Activated naive CD8-positive, alpha-beta T cell treated with anti-CD3 and anti-CD28 coated beads, Interleukin-2, amount 50 U/mL, for 16 hours (primary cell): ENCODE data around the gene NT5DC2.

Source experiments
- DNase-seq: peaks from one replicate; pipeline ENCODE4 v3.0.0-alpha.2; 2020; ENCODE audit warnings: low read depth, low spot score

The NT5DC2 gene

DNA sequence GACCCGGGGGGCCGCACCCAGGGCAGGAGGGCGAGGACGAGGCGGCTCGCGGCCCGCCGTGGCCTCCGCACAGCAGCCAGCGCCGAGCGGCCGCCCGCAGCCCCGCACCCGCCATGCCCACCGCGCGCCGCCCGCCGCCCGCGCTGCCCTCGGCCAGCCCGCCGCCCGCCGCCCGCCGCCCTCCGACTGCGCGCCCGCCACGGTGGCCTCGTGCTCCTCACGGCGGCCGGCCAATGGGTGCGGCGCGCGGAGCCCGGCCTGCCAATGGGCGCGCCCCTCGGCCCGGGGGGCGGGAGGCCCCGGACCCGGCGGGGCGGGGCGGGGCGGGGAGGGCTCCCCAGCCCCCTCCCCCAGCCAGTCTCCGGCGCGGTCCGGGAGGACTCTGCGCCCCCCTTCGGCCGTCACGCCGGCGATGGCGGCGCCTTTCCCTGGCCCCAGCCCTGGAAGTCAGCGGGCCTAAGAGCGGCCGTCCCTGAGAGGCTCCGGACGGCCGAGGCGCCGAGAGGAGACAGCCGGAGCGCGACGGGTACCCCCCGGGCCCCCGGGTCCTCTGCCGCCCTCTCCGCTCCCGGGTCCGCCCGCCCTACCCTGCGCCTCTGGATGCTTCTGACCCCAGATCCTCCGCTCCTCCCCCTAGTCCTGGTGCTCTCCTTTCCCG, at the start of gene NT5DC2:
TSS of gene NT5DC2 (minus strand) at position 235 of the 658 bp plus-strand sequence. CDS start at position 115, 120 bp downstream.
- peak; percentile 29 for DNase-seq

DNA sequence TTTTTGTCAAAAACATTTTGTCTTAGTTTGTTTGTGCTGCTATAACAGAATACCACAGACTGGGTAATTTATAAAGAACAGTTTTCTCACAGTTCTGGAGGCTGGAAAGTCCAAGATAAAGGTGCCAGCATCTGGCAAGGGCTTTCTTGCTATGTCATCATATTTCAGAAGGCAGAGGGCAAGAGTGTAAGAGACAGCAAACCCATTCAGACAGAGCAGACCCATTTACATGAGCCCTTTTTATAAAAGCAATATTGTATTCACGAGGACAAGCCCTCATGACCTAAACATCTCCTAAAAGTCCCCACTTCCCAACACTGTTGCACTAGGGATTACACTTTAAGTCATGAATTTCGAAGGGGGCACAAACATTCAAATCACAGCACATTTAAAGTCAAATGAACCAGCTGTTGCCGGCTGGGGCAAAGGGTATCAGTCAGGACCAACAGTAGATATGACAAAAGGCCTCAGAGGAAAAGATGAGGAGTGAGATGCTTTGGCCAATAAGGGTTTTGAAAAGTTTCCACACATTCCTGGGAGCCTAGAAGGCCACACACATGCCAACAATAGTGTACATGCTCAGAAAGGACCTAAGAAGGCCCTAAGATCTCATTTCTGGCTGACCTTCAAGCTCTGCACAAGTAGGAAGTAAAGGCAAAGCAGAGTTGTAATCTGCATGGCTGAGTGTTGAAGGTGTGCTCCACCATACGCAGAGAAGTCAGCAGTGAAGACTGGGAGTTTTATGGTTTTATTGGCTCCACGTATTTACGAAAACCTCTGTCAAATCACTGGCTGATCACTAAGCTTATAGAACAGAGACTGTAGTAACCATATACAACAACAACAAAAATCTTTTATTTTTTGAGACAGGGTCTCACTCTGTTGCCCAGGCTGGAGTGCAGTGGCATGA, 40.7 kb upstream of the NT5DC2 start:
- DNase-seq = no peak

DNA sequence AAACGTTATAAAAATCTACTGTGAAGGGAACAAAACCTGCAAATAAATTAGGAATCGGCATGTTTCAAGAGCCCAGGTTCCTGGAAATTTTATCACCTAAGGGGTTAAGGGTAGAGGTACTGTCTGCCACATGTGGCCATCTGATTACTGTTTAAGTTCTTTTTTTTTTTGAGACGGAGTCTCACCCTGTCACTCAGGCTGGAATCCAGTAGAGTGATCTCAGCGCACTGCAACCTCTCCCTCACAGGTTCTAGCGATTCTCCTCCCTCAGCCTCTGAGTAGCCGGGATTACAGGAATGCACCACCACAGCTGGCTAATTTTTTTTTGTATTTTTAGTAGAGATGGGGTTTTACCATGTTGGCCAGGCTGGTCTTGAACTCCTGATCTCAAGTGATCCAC, 38.6 kb upstream of the NT5DC2 start:
- DNase-seq = no peak

DNA sequence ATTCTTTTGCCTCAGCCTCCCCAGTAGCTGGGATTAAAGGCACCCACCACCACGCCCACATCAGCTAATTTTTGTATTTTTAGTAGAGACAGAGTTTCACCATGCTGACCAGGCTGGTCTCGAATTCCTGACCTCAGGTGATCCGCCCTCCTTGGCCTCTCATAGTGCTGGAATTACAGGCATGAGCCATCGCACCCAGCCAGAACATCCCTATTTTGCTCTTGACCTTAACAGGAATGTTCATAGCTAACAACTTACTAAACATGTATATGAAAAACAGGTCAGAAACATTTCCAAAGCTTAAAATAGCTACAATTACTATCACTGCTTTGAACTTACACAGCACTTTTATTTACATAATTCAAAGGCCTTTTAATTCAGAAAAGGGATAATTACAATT, 36.4 kb upstream of the NT5DC2 start:
- no peak for DNase-seq

DNA sequence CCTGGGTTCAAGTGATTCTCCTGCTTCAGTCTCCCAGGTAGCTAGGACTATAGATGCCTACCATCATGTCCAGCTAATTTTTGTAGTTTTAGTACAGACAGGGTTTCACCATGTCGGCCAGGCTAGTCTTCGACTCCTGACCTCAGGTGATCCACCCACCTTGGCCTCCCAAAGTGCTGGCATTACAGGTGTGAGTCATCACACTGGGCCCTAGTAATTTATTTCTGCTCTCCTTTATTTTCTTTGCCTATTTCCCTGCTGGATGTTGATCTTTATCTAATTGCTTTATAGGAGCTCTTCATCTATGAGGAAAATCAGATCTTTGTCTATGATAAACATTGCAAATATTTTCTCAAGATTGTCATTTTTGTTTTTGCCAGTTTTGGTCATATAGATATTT, 34.4 kb upstream of the NT5DC2 start:
- DNase-seq = no peak

DNA sequence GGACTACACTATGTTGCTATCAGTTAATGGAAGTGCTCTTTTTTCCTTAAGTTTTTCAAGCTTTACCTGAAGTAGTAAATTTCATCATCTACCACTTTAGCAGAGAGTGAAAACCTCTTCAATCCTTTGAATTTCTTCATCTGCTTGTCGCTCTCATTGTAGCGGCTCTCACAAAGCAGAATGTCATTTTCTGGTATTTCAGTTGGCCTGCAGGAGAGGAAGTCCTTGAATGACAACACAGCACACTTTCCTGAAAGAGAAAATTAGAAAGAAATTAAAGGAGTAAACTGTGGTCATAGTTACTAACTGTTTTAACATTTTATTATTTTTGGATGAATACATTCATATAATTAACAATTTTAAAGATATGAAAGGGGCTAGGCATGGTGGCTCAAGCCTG, 30.3 kb upstream of the NT5DC2 start:
- DNase-seq = no peak

DNA sequence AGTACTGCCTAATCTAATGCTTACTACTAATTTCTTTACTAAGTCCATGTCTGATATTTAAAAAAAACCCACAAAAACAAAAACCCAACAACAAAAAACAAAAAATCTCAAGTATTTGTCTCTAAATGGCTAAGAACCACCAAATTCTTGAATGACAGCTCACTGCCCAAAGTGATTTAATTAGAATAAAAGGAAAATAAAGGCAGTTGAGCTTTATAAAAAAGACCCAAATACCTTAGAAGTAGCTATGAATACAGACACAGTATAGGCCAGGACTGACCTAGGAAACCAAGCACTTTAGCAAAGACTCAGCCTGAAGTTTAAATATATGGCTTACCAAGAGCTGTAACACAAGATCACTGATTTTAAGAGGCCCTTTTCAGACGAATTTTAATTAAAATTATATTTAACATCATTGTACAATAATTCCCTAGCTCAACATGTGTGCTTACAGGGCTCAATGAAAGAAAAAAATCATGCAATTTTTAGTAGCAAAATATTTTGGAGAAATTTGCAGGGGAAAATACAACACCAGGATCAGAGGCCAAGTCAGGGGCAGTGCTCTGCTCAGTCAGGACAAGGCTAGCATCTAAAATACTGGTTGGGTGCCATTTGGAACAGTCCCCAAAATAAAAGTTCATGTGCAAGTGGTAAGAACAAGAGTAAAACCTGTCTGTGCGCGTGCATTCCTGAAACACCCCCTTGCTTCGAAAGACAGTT, 27.5 kb upstream of the NT5DC2 start:
- DNase-seq = no peak

DNA sequence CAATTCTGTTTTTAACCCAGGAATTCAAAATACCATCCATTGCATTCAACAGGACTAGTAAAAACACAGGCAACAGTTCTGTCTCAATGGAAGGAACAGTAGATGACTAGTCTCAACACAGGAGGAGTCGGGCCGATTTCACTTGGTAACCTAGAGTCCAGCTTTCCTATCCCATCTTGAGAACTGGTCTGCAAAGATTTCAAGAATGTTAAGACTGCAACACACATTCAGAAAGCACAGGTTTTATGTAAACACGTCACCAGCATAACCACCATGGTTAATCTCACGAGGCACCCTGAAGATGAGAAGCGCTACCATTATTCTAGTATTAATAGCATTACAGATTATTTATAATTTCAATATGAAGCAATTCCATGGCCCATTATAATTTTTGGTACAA, 24.8 kb upstream of the NT5DC2 start:
- no peak for DNase-seq

DNA sequence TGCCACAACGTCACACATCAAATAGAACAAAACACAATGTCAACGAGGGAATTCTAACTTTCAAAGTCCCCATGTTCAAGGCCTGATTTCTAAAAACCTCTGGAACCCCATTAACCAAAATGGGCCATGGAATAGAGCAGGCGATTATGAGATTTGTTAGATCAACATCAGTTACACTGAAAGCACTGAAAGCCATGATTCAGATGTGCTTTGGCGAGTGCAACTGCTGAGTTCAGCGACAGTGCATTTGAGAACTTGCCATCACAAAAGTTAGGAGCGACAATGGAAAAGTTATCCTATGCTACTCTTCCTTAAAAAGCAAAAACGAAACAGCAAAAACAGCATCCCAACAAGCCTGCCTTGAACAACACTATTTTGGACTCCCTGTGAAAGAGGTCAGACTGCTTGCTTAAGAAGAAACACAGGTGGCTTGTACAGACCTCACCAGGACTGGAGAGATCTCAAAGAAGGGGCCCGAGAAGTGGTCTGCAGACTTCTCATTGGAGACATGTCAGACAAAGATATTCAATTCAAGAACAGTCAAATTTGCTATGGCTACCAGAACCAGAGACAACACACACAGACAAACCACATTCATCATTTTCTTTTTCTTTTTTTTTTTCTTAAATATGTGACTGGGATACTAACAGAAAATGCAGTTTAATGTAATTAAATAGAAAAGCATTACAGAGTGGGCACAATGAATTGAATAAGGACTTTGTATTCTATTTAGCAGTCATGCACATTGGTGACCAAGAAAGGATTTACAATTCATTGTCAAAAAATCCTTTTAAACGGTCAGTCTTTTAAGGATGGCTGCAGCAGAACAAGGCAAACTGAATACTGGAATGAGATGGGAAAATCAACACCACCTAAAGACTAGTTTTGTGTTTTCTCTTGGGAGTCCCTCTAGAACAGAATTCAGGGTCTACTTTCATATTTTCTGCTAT, 23.6 kb upstream of the NT5DC2 start:
- DNase-seq = no peak

DNA sequence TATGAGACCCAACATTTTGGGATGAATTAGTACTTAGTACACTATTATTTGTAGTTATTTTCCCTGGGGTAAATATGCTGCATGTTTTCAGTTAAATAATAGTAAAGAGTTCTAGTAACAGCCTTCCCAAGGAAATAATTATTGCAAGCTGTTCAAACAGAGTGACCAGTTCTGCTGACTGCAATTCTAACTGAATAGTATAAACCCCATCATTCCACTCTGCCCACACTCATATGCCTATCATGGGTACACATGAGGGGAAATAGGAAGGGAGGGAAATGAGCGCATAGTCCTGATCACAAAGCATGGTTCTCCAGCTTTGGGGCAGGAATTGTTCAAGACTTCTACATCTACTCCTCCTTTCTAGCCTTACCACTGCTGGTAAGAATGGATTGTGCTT, 21.4 kb upstream of the NT5DC2 start:
- no peak for DNase-seq

DNA sequence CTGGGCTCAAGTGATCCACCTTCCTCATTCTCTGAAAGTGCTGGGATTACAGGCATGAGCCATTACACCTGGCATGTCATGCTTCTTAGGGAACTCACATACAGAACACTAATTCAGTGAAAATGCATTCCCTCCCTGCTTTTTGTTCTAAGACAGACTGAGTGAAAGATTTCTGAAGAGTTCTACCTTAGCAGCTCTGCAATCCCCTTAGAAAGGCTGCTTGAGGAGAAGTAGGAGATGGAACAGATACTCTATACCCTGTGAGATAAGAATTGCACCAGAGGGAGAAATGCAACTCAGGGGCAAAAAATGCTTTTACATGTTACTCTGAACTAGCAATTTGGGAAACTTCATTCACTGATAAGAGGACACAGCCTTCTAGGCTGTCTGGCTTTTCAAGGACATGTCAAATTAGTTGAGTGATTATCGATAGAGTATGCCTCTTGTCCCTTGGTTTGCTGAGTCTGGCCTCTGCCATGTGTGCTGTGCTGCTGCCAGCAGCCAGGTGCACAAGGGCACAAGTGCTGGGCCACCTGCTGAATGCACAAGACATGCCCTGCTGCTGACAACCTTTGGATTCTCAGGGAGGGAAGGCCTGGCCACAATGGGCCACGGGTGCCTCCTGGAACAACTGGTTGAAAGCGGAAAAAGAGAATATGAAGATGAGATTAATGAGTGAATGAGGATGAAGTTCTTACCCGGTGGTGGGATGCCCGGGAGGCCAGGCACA, 20.5 kb upstream of the NT5DC2 start:
- no peak for DNase-seq

DNA sequence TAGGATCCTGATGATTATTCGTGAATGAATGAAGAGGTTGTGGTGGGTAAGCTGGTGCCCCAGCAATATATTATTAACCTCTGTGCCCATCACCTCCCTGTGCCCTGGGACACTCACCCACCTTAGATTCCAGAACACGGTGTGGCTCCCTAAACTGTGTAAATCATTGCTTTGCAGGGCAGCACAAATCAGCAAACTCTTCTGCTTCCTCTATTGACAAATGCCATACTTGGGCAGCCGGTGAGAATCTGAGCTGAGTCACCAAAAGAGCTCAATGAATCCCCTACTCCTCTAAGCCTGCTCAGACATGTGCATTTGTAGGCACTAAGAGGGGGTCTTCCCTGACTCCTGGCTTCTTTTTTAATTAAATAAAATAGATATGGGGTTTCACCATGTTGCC, 18.4 kb upstream of the NT5DC2 start:
- DNase-seq = no peak

DNA sequence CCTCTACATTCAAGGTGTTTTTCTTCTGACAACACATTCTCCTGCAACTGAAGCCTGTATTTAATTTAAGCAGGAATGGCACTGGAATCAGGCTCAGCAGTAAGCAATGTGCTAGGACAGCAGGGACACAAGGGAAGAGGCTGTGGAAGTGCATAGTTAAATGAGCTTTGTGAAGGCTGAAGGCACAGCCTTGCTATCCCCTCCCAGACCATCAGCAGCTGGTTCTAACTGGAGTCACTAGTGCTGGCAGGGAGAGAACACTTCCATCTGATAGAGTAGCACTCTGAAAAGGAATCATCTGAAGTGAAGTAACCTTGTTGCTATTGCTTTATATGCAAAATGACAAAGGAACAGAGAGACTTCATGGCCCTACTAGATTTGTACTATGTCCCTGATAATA, 17.5 kb upstream of the NT5DC2 start:
- no peak for DNase-seq

DNA sequence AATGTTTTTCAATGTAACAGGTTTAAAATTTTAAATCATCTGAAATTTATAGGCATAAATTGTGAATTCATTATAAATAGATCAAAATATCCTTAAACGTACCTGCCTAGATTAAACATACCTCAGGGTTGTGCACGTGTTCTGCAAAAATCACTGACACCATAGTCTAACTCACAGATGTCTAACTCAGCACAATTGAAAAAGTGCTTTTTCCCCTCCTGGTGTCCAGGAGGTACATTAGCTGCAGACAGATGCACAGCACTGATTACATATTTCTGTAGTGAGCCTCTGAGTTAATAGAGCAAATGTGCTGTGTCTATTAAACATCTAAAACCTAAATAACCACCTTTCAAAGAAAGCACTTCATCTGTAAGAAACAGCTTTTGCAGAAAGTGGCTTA, 13.5 kb upstream of the NT5DC2 start:
- no peak for DNase-seq

DNA sequence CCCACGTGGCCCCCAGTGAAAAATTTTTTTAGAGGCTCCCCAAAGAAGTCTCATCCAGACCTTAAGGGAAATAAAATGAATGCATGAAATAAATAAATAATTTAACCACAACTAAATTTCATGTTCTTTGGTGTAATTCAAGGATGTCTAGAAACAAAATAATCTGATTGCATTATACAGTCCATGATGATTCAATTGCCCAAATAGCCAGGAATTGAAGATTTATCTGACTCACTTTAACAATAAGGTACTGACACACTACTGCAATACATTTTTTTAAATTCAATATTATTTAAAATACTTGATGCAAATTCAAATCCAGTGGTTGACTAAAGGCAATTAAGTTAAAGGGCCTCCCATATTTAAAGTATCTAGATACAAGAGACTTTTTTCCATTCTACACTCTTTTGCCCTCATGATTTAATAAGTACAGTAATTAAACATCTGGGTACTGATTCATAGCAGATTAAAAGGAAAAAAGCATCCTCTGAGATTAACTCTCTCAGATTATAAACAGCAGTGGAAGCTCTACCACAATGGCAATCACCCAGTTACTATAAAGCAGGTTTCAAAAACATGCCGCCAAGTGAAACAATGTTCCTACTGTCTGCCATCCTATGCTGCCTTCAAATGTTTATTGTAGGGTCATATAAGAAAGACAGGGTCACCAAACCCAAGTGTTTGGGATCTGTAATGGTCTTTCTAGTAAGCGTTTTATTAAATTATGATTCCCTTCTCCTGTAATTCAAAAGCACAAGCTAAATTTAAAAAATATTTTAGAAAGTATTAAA, 12.6 kb upstream of the NT5DC2 start:
- no peak for DNase-seq

DNA sequence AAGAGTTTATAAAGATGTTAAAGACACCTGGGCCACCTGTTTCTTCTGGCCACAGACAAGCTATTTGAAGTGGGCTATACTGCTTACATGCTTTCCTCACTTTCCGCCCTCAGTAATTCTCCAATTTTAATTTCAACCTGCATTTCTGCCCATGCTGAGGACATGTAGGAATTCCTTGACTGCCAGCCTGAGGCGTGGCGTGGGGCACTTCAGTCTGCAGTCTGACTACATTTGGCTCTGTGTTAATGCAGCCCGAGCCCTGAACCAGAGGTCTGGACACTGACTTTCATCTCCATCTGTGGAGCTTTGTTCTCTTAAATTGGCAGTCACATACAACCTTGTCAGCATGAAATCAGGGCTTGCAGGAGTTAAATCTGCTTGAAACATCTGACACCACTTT, 11.3 kb upstream of the NT5DC2 start:
- DNase-seq = no peak

DNA sequence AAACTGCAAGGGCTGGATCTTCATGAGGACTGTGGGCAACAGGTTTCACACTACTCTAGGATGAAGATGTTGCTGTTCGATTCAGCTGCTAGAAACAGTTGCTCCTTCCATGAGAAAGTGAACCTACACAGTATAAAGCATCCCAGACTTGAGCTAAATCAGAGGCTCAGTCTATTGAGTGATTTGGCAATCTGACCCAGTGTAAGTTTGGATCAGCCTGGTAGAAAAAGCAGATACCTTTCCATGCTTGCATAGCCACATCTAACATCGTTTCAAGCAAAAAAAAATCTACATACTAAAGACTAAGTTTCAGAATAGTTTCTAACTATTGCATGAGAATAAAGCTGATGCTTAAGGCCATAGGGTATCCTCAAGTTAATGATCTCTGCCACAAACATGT, 7.4 kb upstream of the NT5DC2 start:
- DNase-seq = no peak

DNA sequence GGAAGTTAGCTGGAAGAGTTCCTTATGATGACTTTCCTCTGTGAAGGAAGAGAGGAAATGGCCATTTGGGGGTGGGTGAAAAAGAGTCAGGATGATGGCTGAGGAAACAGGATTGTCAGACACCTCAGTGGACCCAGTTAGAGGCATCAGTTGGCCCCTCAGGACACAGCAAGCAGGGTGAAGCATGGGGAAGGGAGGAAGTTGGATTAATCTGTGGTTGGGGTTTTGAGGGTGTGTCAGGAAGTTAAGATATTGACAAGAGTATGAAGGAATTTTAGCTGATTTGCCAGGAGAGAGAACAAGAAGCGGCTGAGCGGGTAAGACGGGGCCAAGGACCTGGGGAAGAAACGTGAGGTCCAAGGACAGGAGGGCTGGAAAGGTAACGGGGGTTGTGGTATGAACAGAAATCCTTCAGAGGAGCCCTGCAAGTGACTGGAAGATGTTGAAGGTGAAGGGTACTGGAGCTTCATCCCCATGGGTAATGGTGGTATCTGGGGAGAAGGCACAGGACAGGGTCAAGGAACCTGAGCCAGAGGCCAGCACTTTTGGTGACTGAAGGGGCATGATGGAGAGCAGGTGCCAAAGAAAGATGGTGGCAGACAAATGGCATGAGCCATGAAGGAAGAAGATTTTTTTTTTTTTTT, 5.5 kb upstream of the NT5DC2 start:
- DNase-seq = no peak

DNA sequence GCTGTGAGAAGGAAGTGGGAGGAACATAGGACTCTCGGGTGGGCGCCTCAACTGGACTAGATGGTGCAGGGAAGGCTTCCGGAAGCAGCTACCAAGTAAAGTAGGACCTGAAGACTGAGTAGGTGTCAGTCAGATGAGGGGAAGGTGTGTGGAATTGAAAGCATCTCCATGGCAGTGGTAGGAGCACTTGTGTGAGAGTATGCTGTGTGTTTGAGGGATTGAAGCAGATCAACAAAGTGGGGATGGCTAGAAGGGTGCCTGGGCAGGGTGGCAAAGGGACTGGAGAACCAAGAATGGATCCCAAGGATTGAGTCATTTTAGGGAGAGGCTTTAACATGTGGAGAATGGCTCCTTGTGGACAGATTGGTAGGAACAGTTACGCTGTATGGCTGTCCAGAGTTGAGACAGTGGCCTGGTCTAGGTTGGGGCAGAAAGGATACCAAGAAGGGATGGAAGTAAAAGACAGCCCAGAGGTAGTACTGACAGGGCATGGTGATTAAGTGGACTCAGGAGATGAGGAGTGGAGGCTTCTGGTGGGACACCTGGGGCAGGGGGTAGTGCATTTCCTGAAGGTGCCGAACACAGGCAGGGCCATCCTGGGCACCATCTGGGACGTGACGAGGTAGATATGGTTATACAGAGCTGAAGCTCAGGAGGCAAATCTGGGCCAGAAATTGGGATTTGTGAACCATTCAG, 4.2 kb upstream of the NT5DC2 start:
- no peak for DNase-seq
